PC-3 (cell line): ENCODE measurements around the gene METAP1.

Experiments
- CTCF ChIP-seq: fragments of 300-600 bp; sonication (generic); conservative IDR thresholded peaks from 2 replicates; pipeline ENCODE4 v1.5.1; 2017; ENCODE audit warnings: antibody characterized with exemption, low read depth, mild to moderate bottlenecking, low read length
- EZH2 ChIP-seq: fragments of 300-600 bp; sonication (generic); IDR thresholded peaks from one replicate; pipeline ENCODE4 v1.6.1; 2017; ENCODE audit warnings: antibody characterized with exemption, mild to moderate bottlenecking, low read length; ENCODE audit not compliant: unreplicated experiment
- EZH2phosphoT487 ChIP-seq: fragments of 300-600 bp; sonication (generic); IDR thresholded peaks from 2 replicates; pipeline ENCODE4 v1.6.1; 2018; ENCODE audit warnings: mild to moderate bottlenecking, antibody characterized with exemption, low read length, borderline replicate concordance

- TF ChIP-seq CTCF = no peak
- TF ChIP-seq EZH2 = no peak
- no peak for TF ChIP-seq EZH2phosphoT487
Observed at GRCh38 chr4:98977557-98977956, 18.0 kb upstream of the METAP1 start.
